SK-N-SH (cell line): ENCODE measurements around the gene AFAP1L2.

ENCODE experiments used
- EP300 ChIP-seq, 2 experiments: IDR thresholded peaks; 2 replicates each; pipeline versions ENCODE4 v1.4.0 to v1.6.1; 2012; ENCODE audit warnings: borderline replicate concordance in 1 of 2, low read depth in 1 of 2, low read length in 1 of 2
- FOSL2 ChIP-seq: IDR thresholded peaks from 2 replicates; pipeline ENCODE4 v1.4.0; 2012; ENCODE audit warnings: low read depth, mild to moderate bottlenecking, moderate library complexity, borderline replicate concordance
- GABPA ChIP-seq: IDR thresholded peaks from 2 replicates; pipeline ENCODE4 v1.4.0; 2012; ENCODE audit warnings: low read depth, mild to moderate bottlenecking
- RAD21 ChIP-seq: IDR thresholded peaks from 2 replicates; pipeline ENCODE4 v1.6.1; 2012; ENCODE audit warnings: mild to moderate bottlenecking, low read length
- SMC3 ChIP-seq: IDR thresholded peaks from 2 replicates; pipeline ENCODE4 v1.6.1; 2012; ENCODE audit warnings: low read depth, low read length, improper control_type of control experiment
- TAF1 ChIP-seq: IDR thresholded peaks from 2 replicates; pipeline ENCODE4 v1.6.1; 2012; ENCODE audit warnings: low read depth, mild to moderate bottlenecking, low read length, moderate library complexity, borderline replicate concordance
- YY1 ChIP-seq: IDR thresholded peaks from 2 replicates; pipeline ENCODE4 v1.4.0; 2012; ENCODE audit warnings: low read depth, mild to moderate bottlenecking
- TF ChIP-seq, protein P1 (sequence below): IDR thresholded peaks from 2 replicates; pipeline ENCODE4 v1.4.0; 2012; ENCODE audit warnings: low read depth, borderline replicate concordance
- TF ChIP-seq, protein P2 (sequence below): fragments of 200-600 bp; sonication (generic); IDR thresholded peaks from 2 replicates; pipeline ENCODE4 v1.6.1; 2017; ENCODE audit warnings: antibody characterized with exemption, mild to moderate bottlenecking, moderate library complexity
- TF ChIP-seq, protein P3 (sequence below): IDR thresholded peaks from 2 replicates; pipeline ENCODE4 v1.4.0; 2012; ENCODE audit warnings: low read depth
- TF ChIP-seq, protein P4 (sequence below): IDR thresholded peaks from 2 replicates; pipeline ENCODE4 v1.6.1; 2012; ENCODE audit warnings: mild to moderate bottlenecking, low read depth, low read length, moderate library complexity
- TF ChIP-seq, protein P5 (sequence below): fragments of 150-350 bp; IDR thresholded peaks from 2 replicates; pipeline ENCODE4 v1.6.1; 2017; ENCODE audit warnings: antibody characterized with exemption, low read length, low read depth, borderline replicate concordance

DNA sequence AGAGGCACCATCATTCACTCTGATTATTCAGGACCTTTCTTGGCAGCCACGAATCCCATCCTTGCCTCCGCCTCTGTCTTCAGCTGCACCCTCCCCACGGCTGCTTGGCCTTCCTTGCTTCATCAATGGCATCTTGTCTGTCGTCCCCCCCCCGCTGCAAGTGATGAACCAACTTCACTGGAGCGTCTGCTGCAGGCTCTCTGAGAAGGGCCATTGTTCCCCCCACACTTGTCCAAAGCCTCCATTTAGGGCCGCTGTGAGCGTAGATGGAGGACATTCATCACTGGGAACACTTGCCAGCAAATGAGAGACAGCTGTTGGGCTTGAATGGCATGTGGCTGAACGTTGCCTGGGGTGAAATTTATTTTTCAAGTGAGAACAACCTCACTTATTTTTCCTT, 20.1 kb downstream of the AFAP1L2 start:
- TF ChIP-seq, protein P1, sequence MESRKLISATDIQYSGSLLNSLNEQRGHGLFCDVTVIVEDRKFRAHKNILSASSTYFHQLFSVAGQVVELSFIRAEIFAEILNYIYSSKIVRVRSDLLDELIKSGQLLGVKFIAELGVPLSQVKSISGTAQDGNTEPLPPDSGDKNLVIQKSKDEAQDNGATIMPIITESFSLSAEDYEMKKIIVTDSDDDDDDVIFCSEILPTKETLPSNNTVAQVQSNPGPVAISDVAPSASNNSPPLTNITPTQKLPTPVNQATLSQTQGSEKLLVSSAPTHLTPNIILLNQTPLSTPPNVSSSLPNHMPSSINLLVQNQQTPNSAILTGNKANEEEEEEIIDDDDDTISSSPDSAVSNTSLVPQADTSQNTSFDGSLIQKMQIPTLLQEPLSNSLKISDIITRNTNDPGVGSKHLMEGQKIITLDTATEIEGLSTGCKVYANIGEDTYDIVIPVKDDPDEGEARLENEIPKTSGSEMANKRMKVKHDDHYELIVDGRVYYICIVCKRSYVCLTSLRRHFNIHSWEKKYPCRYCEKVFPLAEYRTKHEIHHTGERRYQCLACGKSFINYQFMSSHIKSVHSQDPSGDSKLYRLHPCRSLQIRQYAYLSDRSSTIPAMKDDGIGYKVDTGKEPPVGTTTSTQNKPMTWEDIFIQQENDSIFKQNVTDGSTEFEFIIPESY = no peak
- TF ChIP-seq EP300 (IDR thresholded peaks at IDR 0.05; ENCODE audit: borderline replicate concordance in 1 of 2, low read depth in 1 of 2, low read length in 1 of 2) = no peak
- TF ChIP-seq, protein P2, sequence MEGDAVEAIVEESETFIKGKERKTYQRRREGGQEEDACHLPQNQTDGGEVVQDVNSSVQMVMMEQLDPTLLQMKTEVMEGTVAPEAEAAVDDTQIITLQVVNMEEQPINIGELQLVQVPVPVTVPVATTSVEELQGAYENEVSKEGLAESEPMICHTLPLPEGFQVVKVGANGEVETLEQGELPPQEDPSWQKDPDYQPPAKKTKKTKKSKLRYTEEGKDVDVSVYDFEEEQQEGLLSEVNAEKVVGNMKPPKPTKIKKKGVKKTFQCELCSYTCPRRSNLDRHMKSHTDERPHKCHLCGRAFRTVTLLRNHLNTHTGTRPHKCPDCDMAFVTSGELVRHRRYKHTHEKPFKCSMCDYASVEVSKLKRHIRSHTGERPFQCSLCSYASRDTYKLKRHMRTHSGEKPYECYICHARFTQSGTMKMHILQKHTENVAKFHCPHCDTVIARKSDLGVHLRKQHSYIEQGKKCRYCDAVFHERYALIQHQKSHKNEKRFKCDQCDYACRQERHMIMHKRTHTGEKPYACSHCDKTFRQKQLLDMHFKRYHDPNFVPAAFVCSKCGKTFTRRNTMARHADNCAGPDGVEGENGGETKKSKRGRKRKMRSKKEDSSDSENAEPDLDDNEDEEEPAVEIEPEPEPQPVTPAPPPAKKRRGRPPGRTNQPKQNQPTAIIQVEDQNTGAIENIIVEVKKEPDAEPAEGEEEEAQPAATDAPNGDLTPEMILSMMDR = no peak
- TF ChIP-seq RAD21 = no peak
- TF ChIP-seq, protein P3, sequence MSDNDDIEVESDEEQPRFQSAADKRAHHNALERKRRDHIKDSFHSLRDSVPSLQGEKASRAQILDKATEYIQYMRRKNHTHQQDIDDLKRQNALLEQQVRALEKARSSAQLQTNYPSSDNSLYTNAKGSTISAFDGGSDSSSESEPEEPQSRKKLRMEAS = no peak
- TF ChIP-seq FOSL2 = no peak
- TF ChIP-seq TAF1 = no peak
- no peak for TF ChIP-seq GABPA
- TF ChIP-seq, protein P4, sequence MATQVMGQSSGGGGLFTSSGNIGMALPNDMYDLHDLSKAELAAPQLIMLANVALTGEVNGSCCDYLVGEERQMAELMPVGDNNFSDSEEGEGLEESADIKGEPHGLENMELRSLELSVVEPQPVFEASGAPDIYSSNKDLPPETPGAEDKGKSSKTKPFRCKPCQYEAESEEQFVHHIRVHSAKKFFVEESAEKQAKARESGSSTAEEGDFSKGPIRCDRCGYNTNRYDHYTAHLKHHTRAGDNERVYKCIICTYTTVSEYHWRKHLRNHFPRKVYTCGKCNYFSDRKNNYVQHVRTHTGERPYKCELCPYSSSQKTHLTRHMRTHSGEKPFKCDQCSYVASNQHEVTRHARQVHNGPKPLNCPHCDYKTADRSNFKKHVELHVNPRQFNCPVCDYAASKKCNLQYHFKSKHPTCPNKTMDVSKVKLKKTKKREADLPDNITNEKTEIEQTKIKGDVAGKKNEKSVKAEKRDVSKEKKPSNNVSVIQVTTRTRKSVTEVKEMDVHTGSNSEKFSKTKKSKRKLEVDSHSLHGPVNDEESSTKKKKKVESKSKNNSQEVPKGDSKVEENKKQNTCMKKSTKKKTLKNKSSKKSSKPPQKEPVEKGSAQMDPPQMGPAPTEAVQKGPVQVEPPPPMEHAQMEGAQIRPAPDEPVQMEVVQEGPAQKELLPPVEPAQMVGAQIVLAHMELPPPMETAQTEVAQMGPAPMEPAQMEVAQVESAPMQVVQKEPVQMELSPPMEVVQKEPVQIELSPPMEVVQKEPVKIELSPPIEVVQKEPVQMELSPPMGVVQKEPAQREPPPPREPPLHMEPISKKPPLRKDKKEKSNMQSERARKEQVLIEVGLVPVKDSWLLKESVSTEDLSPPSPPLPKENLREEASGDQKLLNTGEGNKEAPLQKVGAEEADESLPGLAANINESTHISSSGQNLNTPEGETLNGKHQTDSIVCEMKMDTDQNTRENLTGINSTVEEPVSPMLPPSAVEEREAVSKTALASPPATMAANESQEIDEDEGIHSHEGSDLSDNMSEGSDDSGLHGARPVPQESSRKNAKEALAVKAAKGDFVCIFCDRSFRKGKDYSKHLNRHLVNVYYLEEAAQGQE = no peak
- TF ChIP-seq YY1 = no peak
- TF ChIP-seq SMC3 = no peak
- TF ChIP-seq, protein P5, sequence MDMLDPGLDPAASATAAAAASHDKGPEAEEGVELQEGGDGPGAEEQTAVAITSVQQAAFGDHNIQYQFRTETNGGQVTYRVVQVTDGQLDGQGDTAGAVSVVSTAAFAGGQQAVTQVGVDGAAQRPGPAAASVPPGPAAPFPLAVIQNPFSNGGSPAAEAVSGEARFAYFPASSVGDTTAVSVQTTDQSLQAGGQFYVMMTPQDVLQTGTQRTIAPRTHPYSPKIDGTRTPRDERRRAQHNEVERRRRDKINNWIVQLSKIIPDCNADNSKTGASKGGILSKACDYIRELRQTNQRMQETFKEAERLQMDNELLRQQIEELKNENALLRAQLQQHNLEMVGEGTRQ = no peak
